Osteoblast (primary cell): ENCODE results near the gene CTDSP2. TPM values are rescaled to one million over a fixed set of nuclear protein-coding genes. Genes with fewer than 3 reads are reported as not detected.
"Not testable (repeated sequence)": the region's sequence is repeated elsewhere in the genome, so short reads cannot be mapped to it uniquely, and the experiment has no call there.

Experiments
- DNase-seq: peaks from one replicate; pipeline ENCODE4 v3.0.0; 2011; ENCODE audit warnings: low spot score, mixed read lengths; ENCODE audit not compliant: insufficient read length; ENCODE audit errors: missing footprints
- H2AFZ ChIP-seq: 2 replicates; pipeline ENCODE4 v1.6.0; 2011; ENCODE audit warnings: mild to moderate bottlenecking, low read length
- H3K27ac ChIP-seq: 2 replicates; pipeline ENCODE4 v1.5.1; 2011; ENCODE audit warnings: mild to moderate bottlenecking, low read depth, low read length, moderate library complexity
- H3K27me3 ChIP-seq: 2 replicates; pipeline ENCODE4 v1.6.0; 2012; ENCODE audit warnings: mild to moderate bottlenecking, control low read depth, inconsistent platforms, low read length, moderate library complexity; ENCODE audit not compliant: insufficient read depth
- H3K36me3 ChIP-seq: 2 replicates; pipeline ENCODE4 v1.5.1; 2011; ENCODE audit warnings: mild to moderate bottlenecking, low read length, control low read depth, moderate library complexity; ENCODE audit not compliant: insufficient read depth
- H3K4me1 ChIP-seq: 2 replicates; pipeline ENCODE4 v1.5.1; 2011; ENCODE audit warnings: mild to moderate bottlenecking, low read length, control low read depth, moderate library complexity; ENCODE audit not compliant: insufficient read depth
- H3K4me2 ChIP-seq: 2 replicates; pipeline ENCODE4 v1.6.0; 2011; ENCODE audit warnings: mild to moderate bottlenecking, low read length; ENCODE audit not compliant: insufficient read depth
- H3K4me3 ChIP-seq: fragments of 200-600 bp; sonication (generic); 3 replicates; pipeline ENCODE4 v1.5.1; 2012; ENCODE audit warnings: mild to moderate bottlenecking, low read length, inconsistent platforms; ENCODE audit not compliant: insufficient read depth
- H3K79me2 ChIP-seq: 2 replicates; pipeline ENCODE4 v1.6.0; 2012; ENCODE audit warnings: mild to moderate bottlenecking, low read length, control low read depth, inconsistent platforms; ENCODE audit not compliant: insufficient read depth
- H3K9me3 ChIP-seq: 2 replicates; pipeline ENCODE4 v1.5.1; 2011; ENCODE audit warnings: low read depth, low read length, control low read depth
- H4K20me1 ChIP-seq: 2 replicates; pipeline ENCODE4 v1.6.0; 2012; ENCODE audit warnings: mild to moderate bottlenecking, low read length, control low read depth; ENCODE audit not compliant: insufficient read depth
- total RNA-seq: library from RNA; depleted of rRNA; stranded (reverse); fragments of >200 nt; gene quantifications from 2 replicates; pipeline ENCODE4 v1.2.3, GENCODE V29; 2012
- TF ChIP-seq, protein P1 (sequence below): IDR thresholded peaks from 2 replicates; pipeline ENCODE4 v1.5.1; 2011; ENCODE audit warnings: mild to moderate bottlenecking, low read depth, low read length, moderate library complexity; ENCODE audit errors: extremely low read depth

The CTDSP2 gene
- total RNA-seq, 1 donor: 116 TPM

DNA sequence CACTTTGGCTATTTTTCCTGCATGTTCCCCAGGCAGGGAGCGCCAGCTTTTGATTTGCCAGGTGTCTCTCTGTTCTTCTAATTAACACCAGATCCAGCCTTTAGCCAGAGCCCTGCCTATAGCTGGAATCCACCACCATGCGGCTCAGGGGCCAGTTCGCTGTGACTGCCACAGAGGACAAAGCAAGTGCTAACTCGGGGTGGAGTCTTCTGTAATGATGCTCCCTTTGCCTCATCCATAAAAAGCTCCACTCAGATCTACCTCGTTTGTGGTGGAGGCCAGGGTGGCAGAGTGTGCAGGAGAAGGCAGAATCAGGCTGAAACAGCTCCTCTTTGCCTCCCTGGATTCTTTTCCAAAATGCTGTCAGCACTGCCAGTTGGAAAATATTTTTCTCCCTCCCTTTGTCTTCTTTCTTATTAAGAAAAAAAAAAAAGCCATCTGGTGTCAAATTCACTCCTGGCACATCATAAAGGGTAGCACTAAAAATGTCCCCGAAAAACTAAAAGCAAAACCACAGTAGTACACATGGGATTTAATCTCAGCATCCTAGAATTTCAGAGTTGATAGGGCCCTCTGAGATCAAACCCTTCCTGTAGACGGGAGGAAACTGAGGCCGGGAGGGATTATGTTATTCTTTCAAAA is 18.0 kb upstream of the CTDSP2 start:
- H4K20me1 ChIP-seq: no peaks in the 10 kb centered on the region
- H3K4me3 ChIP-seq: peak overlapping the region; percentile 75
- DNase-seq: peak; percentile 84
- TF ChIP-seq, protein P1, sequence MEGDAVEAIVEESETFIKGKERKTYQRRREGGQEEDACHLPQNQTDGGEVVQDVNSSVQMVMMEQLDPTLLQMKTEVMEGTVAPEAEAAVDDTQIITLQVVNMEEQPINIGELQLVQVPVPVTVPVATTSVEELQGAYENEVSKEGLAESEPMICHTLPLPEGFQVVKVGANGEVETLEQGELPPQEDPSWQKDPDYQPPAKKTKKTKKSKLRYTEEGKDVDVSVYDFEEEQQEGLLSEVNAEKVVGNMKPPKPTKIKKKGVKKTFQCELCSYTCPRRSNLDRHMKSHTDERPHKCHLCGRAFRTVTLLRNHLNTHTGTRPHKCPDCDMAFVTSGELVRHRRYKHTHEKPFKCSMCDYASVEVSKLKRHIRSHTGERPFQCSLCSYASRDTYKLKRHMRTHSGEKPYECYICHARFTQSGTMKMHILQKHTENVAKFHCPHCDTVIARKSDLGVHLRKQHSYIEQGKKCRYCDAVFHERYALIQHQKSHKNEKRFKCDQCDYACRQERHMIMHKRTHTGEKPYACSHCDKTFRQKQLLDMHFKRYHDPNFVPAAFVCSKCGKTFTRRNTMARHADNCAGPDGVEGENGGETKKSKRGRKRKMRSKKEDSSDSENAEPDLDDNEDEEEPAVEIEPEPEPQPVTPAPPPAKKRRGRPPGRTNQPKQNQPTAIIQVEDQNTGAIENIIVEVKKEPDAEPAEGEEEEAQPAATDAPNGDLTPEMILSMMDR: peak; percentile 1
- no peaks in the 10 kb centered on the region for H3K36me3 ChIP-seq
- H3K27me3 ChIP-seq: no peaks in the 10 kb centered on the region
- peaks cover 19% of the 10 kb centered on the region for H3K4me1 ChIP-seq
- peak overlapping the region; percentile 87 for H3K4me2 ChIP-seq
- H2AFZ ChIP-seq: peak overlapping the region; percentile 82
- H3K27ac ChIP-seq: peak overlapping the region; percentile 88
- H3K79me2 ChIP-seq: no peaks in the 10 kb centered on the region
- H3K9me3 ChIP-seq: no peaks in the 10 kb centered on the region

- peaks cover 19% of the 10 kb centered on the region for H3K4me1 ChIP-seq
- no peak overlapping the region for H3K4me2 ChIP-seq
- TF ChIP-seq, protein P1: no peak
- H3K27ac ChIP-seq: no peak overlapping the region
- H3K27me3 ChIP-seq: no peaks in the 10 kb centered on the region
- H3K9me3 ChIP-seq: no peaks in the 10 kb centered on the region
- H3K79me2 ChIP-seq: no peaks in the 10 kb centered on the region
- H2AFZ ChIP-seq: no peak overlapping the region
- DNase-seq: peak; percentile 69
- no peaks in the 10 kb centered on the region for H3K36me3 ChIP-seq
- H3K4me3 ChIP-seq: no peak overlapping the region
- H4K20me1 ChIP-seq: no peaks in the 10 kb centered on the region
These were observed 17.1 kb upstream of the CTDSP2 start for GRCh38 chr12:57863676-57864075.

DNA sequence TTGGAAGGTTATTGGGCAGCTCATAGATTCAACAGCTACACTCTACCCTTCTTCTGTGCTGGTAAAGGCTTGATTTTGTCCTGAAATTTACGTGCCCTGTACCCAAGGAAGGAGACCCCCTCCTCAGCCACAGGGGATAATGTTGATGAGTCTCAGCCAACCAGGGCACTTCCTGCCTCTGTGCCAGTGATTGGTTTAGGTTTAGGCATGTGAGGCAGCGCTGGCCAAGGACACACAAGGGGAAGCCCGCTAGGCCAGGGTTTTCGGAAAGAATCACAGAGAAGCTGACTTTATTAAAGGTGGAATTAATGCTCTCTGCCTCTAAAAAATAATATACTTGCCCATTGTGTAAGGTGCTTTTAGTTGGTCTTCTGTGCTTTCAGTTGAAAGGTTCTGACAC is 15.4 kb upstream of the CTDSP2 start:
- no peak for DNase-seq
- no peak overlapping the region for H3K4me2 ChIP-seq
- H3K9me3 ChIP-seq: no peaks in the 10 kb centered on the region
- TF ChIP-seq, protein P1: no peak
- no peaks in the 10 kb centered on the region for H4K20me1 ChIP-seq
- no peak overlapping the region for H3K27ac ChIP-seq
- H3K27me3 ChIP-seq: no peaks in the 10 kb centered on the region
- H3K79me2 ChIP-seq: no peaks in the 10 kb centered on the region
- H3K36me3 ChIP-seq: no peaks in the 10 kb centered on the region
- H3K4me3 ChIP-seq: no peak overlapping the region
- H3K4me1 ChIP-seq: peaks cover 19% of the 10 kb centered on the region
- H2AFZ ChIP-seq: no peak overlapping the region

DNA sequence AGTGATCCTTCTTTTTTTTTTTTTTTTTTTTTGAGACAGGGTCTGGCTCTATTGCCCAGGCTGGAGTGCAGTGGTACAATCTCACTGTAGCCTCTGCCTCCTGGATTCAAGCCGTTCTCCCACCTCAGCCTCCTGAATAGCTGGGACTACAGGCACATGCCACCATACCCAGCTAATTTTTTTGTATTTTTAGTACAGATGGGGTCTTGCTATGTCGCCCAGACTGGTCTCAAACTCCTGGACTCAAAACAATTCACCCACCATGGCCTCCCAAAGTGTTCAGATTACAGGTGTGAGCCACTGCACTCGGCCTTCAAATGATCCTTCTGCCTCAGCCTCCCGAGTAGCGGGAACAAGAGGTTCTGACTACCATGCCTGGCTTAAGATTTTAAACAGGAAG is 14.4 kb upstream of the CTDSP2 start:
- not testable (repeated sequence) for H3K4me2 ChIP-seq, H3K27me3 ChIP-seq, DNase-seq, H3K9me3 ChIP-seq, H3K79me2 ChIP-seq, H4K20me1 ChIP-seq, H3K36me3 ChIP-seq, H3K27ac ChIP-seq, H2AFZ ChIP-seq, H3K4me3 ChIP-seq
- H3K4me1 ChIP-seq: peaks cover 18% of the 10 kb centered on the region
